ENCODE measurements around the gene GALNT2. TPM values are rescaled to one million over a fixed set of nuclear protein-coding genes. Genes with fewer than 3 reads are reported as not detected.

The GALNT2 gene
- total and polyA plus RNA-seq, 2 experiments from 2014 or later, result 17.8 to 48.3 TPM

DNA sequence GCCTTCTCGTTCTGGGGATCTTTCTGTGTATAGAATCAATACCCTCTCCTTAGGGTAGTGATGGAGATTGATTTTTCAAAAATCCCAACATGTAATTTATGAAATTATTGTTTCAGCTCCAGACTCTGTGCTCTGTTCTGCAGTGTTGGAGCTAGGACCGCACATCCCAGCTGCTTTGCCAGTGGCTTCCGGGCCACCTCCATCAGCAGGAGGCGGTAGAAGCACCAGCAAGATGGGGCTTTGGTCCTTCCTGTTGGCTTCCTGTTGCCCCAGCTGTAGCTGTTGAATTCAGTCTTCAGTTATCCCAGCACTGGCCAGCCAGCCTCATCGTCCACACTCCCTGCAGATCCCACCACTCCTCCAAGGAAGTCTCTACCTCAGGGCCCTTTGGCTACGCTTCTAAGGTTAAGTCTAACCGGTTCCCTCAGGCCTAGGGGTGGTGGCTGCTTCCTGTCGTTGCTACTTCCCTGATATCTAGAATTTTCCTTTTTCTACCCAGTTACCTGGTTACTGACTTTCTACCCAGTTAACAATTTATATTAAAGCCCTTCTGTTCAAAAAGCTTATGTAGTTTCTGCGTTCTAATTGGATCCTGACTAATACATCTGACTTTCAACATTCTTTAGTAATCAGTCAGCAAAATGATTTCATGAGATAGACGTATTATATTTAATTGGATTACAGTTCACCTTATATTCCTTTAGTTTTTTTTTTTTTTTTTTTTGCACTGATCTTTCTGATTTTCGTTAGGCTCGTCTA is 24.6 kb downstream of the GALNT2 start:
- no peak overlapping the region for H3K27ac ChIP-seq (ENCODE audit: low read depth)
- Mint-ChIP-seq H3K27ac (no peak overlapping the region), H3K9me3 (no peaks in the 10 kb centered on the region)

DNA sequence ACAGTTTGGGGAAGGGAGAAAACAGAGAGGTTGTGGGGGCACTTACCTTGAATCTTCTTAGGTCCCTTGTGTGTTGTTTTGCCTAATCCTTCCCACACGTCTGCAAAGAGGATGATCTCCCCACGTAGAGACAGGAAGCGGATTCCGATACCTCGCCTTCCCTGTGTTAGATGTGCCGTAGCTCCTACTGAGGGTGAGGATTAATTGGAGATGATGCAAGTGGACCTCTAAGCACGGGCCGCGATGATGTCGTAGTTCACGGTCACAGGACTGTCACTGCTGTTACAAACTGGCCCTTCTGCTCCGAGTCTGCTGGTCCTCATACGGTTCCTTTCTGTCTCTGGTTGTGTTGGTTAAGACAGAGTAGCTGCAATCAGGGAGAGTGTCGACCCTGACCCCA is 27.7 kb downstream of the GALNT2 start:
- Histone ChIP-seq H3K79me2 (replicated peaks; ENCODE audit: insufficient read depth) (peaks cover 82% of the 10 kb centered on the region), H2AFZ (no peak overlapping the region), H3F3A (replicated peaks; ENCODE audit: low read depth) (no peaks in the 10 kb centered on the region), H3K4me3 (no peak overlapping the region), H3K27me3 (ENCODE audit: insufficient read depth) (no peaks in the 10 kb centered on the region), H3K27ac (ENCODE audit: low read depth) (no peak overlapping the region), H3K4me2 (no peak overlapping the region), H3K9me2 (ENCODE audit: insufficient read depth) (no peaks in the 10 kb centered on the region), H3K36me3 (ENCODE audit: insufficient read depth) (no peaks in the 10 kb centered on the region; the same call in 1 of the 2 replicates), H4K20me1 (replicated peaks; ENCODE audit: insufficient read depth) (peaks cover 20% of the 10 kb centered on the region), H3K4me1 (ENCODE audit: insufficient read depth) (no peaks in the 10 kb centered on the region)
- no peak for ATAC-seq
- H3K4me1 Mint-ChIP-seq, result peaks cover 21% of the 10 kb centered on the region
- no peak for TF ChIP-seq POLR2AphosphoS5 (IDR thresholded peaks at IDR 0.05; ENCODE audit: low read depth)
- TF ChIP-seq JUNB (IDR thresholded peaks at IDR 0.05; ENCODE audit: unreplicated experiment), result no peak
- TF ChIP-seq, protein P1, sequence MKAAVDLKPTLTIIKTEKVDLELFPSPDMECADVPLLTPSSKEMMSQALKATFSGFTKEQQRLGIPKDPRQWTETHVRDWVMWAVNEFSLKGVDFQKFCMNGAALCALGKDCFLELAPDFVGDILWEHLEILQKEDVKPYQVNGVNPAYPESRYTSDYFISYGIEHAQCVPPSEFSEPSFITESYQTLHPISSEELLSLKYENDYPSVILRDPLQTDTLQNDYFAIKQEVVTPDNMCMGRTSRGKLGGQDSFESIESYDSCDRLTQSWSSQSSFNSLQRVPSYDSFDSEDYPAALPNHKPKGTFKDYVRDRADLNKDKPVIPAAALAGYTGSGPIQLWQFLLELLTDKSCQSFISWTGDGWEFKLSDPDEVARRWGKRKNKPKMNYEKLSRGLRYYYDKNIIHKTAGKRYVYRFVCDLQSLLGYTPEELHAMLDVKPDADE (IDR thresholded peaks at IDR 0.05), result no peak
- TF ChIP-seq, protein P2, sequence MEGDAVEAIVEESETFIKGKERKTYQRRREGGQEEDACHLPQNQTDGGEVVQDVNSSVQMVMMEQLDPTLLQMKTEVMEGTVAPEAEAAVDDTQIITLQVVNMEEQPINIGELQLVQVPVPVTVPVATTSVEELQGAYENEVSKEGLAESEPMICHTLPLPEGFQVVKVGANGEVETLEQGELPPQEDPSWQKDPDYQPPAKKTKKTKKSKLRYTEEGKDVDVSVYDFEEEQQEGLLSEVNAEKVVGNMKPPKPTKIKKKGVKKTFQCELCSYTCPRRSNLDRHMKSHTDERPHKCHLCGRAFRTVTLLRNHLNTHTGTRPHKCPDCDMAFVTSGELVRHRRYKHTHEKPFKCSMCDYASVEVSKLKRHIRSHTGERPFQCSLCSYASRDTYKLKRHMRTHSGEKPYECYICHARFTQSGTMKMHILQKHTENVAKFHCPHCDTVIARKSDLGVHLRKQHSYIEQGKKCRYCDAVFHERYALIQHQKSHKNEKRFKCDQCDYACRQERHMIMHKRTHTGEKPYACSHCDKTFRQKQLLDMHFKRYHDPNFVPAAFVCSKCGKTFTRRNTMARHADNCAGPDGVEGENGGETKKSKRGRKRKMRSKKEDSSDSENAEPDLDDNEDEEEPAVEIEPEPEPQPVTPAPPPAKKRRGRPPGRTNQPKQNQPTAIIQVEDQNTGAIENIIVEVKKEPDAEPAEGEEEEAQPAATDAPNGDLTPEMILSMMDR (conservative IDR thresholded peaks at IDR 0.05; ENCODE audit: low read depth in 2 of 2), result no peak
- TF ChIP-seq ZNF114 (CRISPR knock-in tag; IDR thresholded peaks at IDR 0.05), result no peak
- no peak for TF ChIP-seq NANOG (IDR thresholded peaks at IDR 0.05; ENCODE audit: borderline replicate concordance)
- TF ChIP-seq CREB1 (CRISPR knock-in tag; IDR thresholded peaks at IDR 0.05; ENCODE audit: low read depth), result no peak
- TF ChIP-seq ZNF331 (CRISPR knock-in tag; IDR thresholded peaks at IDR 0.05; ENCODE audit: low read depth), result no peak
- DNase-seq (ENCODE audit: low spot score), result no peak
- no peak overlapping the region for H3K27ac Mint-ChIP-seq
- no peaks in the 10 kb centered on the region for H3K9me3 Mint-ChIP-seq
- H3K4me3 Mint-ChIP-seq, result no peak overlapping the region
- no peaks in the 10 kb centered on the region for H3K27me3 Mint-ChIP-seq (ENCODE audit: insufficient read depth, low read depth, poor library complexity)
- peaks cover 10% of the 10 kb centered on the region for H3K36me3 Mint-ChIP-seq (ENCODE audit: low read depth)

More for the DNA sequence above, 24.6 kb downstream of the GALNT2 start:
- Histone ChIP-seq H2AFZ (no peak overlapping the region), H3F3A (replicated peaks; ENCODE audit: low read depth) (no peaks in the 10 kb centered on the region), H4K20me1 (replicated peaks; ENCODE audit: insufficient read depth) (peaks cover 12% of the 10 kb centered on the region; the same call in 1 of the 2 replicates), H3K9me2 (ENCODE audit: insufficient read depth) (no peaks in the 10 kb centered on the region), H3K27me3 (ENCODE audit: insufficient read depth) (no peaks in the 10 kb centered on the region), H3K4me1 (ENCODE audit: insufficient read depth) (peaks cover 2% of the 10 kb centered on the region), H3K4me3 (no peak overlapping the region), H3K36me3 (ENCODE audit: insufficient read depth) (no peaks in the 10 kb centered on the region; the same call in 1 of the 2 replicates), H3K79me2 (replicated peaks; ENCODE audit: insufficient read depth) (peaks cover 84% of the 10 kb centered on the region), H3K4me2 (no peak overlapping the region)
- ATAC-seq, result no peak
- Mint-ChIP-seq H3K27me3 (ENCODE audit: insufficient read depth, low read depth, poor library complexity) (no peaks in the 10 kb centered on the region), H3K36me3 (ENCODE audit: low read depth) (peaks cover 7% of the 10 kb centered on the region), H3K4me1 (peaks cover 28% of the 10 kb centered on the region), H3K4me3 (no peak overlapping the region)
- TF ChIP-seq STAT1 (IDR thresholded peaks at IDR 0.05; ENCODE audit: unreplicated experiment) (no peak), CREB1 (CRISPR knock-in tag; IDR thresholded peaks at IDR 0.05; ENCODE audit: low read depth) (no peak)
- TF ChIP-seq, protein P2 (conservative IDR thresholded peaks at IDR 0.05; ENCODE audit: low read depth in 2 of 2), result peak; percentile 30 to 59
- DNase-seq (ENCODE audit: low spot score), result no peak

All from GM23338 (cell line).